HG03139 (cell line): Measurements from ENCODE around the gene PDZD2.
"Not testable (repeated sequence)": the region's sequence is repeated elsewhere in the genome, so short reads cannot be mapped to it uniquely, and the experiment has no call there.

Source experiments
- ATAC-seq: cut with Tn5 transposase; IDR thresholded peaks from one replicate; pipeline ENCODE4 v1.9.1; 2021; ENCODE audit not compliant: unreplicated experiment

PDZD2 gene

DNA sequence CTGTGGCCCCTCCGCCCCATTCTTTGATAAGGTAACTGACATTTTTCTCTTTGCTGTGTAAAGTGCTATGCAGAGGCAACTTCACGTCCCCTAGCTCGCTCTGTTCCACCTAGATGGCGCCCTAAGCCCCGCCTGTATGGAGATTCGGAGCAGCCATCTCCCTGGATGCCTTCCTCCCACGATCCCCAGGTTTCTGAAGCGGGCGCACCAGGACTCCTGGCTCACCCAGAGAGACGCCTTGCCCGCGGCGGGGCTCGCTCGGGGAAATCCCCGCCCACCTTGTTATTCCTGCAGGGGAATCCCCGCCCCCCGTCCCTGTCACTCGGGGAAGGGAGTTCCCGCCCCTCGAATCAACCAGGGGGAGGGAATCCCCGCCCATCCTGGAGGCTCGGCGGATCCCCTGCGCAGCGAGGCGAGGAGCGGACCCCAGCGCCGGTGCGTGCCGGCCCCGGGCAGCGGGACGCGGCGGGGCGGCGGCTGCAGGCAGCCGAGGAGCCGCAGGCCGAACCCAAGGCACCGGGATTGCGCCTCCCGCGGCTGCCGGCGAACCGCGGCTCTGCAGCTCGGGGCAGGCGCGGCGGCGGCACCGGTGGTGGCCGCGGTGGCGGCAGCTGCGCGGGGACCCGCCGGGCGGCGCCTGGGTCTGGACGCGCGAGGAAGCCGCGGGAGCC lies at the start of gene PDZD2:
TSS of gene PDZD2 (plus strand) at position 384 of the 671 bp plus-strand sequence.
- peak; percentile 78 for ATAC-seq

GRCh38 chr5:31593665-31594064 lies 45.3 kb upstream of the PDZD2 start:
- ATAC-seq: no peak

DNA sequence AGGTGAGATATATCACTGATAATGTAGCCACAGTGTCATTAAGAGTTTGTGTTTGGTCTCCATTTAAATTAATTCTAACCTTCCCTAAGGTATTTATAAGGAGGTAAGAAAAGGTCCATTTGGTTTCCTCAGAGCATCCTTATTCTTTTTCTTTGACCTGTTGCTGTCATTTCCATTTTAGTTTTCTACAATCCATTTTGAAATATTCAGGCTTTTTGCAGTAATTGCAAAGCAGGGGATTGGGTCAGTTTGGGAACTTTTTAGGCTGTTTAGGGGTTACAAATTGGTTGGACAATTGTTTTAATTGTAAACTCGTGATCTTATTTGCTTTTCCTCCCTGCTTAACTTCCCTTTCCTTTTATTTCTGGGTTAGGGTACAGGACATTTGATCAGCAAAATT lies 42.6 kb upstream of the PDZD2 start:
- no peak for ATAC-seq

GRCh38 chr5:31598640-31599611 lies 40.0 kb upstream of the PDZD2 start:
- no peak for ATAC-seq

GRCh38 chr5:31602305-31602704 lies 36.6 kb upstream of the PDZD2 start:
- not testable (repeated sequence) for ATAC-seq

GRCh38 chr5:31604240-31604639 lies 34.7 kb upstream of the PDZD2 start:
- no peak for ATAC-seq

- ATAC-seq: no peak
These were observed 34.3 kb upstream of the PDZD2 start for GRCh38 chr5:31604644-31605043.

- ATAC-seq: no peak
These were observed 33.0 kb upstream of the PDZD2 start for GRCh38 chr5:31605920-31606319.

DNA sequence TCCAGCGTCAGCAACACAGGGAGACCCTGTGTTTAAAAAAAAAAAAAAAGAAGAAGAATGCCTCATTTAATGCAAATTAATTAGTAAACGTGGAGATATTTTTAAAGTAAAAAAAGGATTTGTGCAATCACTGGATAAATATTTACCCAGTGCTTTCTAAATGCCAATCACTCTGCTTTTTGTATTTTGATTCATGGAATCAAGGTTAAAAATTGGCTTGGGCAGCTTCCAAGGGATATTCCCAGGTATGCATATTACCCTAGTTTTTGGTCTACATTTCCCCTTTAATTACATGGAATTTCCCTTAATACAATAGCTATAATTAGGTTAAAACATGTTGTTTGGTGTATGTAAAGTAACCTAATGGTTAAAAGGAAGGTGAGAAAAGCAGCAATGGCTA lies 31.4 kb upstream of the PDZD2 start:
- no peak for ATAC-seq

GRCh38 chr5:31611002-31611401 lies 27.9 kb upstream of the PDZD2 start:
- no peak for ATAC-seq

DNA sequence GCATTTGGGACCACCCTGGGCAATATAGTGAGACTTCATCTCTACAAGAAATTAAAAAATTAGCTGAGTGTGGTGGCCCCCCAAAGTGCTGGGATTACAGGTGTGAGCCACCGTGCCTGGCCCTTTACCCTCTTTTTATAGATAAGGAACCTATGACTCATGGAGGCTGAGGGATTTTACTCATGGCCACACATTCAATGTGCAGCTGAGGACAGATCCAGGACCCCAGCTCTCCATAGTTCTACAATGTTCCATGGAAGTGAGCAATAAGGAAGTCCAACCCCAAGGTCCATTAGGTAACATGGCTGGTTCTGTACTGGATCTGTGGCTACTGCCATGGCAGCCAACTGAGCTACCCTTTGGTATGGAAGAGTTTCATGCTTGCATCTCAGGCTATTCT lies 25.3 kb upstream of the PDZD2 start:
- no peak for ATAC-seq

- ATAC-seq: no peak
These were observed 24.5 kb upstream of the PDZD2 start for GRCh38 chr5:31614151-31615020.

DNA sequence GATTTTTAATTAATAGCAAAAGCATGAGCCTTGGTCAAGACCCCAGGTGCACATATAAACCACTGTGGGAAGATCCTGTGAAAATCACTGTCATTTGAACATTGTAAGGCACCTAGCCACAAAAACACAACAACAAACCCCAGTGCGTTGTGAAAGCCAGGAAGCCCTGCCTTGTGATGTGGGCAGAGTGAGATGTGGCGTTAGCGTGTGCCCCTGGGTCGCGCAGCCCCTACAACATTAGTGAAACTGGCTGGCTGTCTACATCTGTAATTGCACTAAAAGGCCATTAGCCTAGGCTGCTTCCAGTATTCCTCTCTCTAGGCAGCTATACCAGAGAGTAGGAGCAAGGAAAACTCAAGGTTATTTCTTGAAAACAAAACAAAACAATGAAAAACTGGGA lies 21.1 kb upstream of the PDZD2 start:
- no peak for ATAC-seq

DNA sequence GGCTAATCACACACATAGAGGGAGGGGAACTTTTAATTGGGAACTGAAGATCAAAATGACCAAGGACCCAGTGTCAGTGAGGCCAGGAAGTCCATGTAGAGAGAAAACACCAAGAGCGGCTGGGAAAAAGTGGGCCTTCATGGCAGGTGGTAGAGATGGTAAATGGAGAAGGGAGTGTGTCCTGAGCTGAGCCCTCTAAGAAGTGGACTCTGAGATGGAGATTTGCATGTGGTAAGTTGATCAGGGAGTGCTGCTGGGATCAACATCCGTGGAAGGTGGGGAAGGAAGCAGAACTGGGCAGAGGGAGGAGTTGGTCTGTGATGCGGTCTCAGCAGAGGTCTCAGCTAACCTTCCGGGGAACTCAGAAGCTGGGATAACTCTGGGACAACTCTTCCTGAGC lies 18.9 kb upstream of the PDZD2 start:
- ATAC-seq: no peak

DNA sequence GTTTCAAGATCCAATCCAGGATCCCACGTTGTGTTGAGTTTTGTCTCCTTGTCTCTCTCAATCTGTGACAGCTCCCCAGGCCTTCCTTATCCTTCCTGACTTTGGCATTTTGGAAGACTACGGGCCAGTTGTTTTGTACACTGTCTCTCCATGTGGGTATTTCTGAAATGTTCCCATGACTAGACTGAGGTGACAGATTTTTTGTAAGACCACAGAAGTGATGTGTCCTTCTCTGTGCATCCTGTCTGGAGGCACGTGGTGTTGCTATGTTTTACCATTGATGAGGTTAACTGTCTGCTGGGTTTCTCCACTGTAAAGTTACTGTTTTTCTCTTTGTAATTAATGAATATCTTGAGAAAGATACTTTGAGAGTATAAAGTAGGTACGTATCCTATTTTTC lies 15.7 kb upstream of the PDZD2 start:
- ATAC-seq: no peak

DNA sequence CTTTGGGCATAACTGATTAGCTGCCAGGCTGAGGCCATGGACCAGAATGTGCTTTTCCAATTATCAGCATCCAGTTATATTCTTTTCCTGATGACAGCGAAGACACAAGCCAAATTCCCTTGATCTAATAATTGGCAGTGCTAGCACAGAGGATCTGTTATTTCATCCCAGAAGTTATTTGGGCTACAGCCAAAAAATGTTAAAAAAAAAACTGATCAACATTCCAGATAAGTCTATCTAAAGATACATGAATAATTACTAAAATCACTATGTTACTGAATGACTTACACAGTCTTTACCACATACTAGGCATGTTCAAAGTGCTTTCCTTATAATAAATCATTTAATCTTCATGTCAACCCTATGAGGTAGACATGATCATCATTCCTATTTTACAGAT lies 13.5 kb upstream of the PDZD2 start:
- no peak for ATAC-seq

DNA sequence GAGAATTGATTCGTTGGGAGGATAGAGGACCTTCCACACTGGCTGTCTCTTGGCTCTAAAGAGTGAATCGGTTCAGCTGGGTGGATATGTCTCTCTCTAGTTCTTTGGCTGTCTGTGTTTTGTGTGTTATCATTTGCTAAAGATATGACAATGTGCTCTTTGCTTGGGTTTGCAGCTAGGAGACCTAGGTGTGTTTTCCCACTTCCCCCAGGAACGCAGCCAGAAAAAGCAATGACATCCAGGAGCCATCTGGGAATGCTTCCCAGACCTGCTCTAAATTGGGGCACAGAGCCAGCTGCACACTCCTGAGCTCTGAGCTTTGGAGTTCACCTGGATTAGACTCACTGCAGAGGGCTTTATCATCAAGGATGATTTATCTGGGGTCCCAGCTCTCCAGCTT lies 12.8 kb upstream of the PDZD2 start:
- no peak for ATAC-seq

GRCh38 chr5:31626604-31627234 lies 12.2 kb upstream of the PDZD2 start:
- no peak for ATAC-seq

- ATAC-seq: no peak
These were observed 8.0 kb upstream of the PDZD2 start for GRCh38 chr5:31630931-31631330.

DNA sequence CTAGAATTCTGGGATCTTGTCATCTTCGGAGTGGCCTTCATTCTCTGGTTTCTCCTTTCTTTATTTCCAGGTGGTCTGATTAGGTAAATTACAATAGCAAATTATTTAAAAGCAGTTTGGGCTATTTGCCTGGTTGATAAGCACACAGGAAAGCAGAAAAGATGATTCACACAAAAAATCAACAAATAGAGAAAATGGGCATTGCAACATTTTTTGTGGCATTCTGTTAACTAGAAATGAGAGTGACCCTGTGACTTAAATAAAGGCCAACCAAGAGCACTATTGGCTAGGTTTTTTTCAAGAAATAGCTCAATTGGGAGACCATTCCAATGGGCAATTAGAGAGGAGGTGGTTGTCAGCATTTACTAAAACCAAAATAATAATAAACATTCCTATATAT lies 6.5 kb upstream of the PDZD2 start:
- ATAC-seq: no peak

- no peak for ATAC-seq
These were observed 3.5 kb upstream of the PDZD2 start for GRCh38 chr5:31635446-31635845.
